GM18951 (cell line): ENCODE measurements around the gene TSPAN33.
"Not testable (repeated sequence)": the region's sequence is repeated elsewhere in the genome, so short reads cannot be mapped to it uniquely, and the experiment has no call there.

Source experiments
- POLR2A ChIP-seq: IDR thresholded peaks from 4 replicates; pipeline ENCODE4 v1.6.1; 2011; ENCODE audit warnings: mild to moderate bottlenecking; ENCODE audit not compliant: insufficient read length, insufficient read depth; ENCODE audit errors: extremely low read depth
- in situ Hi-C: fragments of 300-500 bp; cut with MboI; formaldehyde crosslinking; loops from one replicate; pipeline ENCODE4 v1.12.0; 2022; ENCODE audit warnings: low sequenced_read_pairs, mixed read lengths, inconsistent platforms; ENCODE audit not compliant: unreplicated experiment

The TSPAN33 gene

GRCh38 chr7:129197771-129198170 lies 53.3 kb downstream of the TSPAN33 start:
- in situ Hi-C loops, result no loop called here
- no peak for TF ChIP-seq POLR2A

- in situ Hi-C loops, result no loop called here
- TF ChIP-seq POLR2A, result no peak
These were observed 54.9 kb downstream of the TSPAN33 start for GRCh38 chr7:129199406-129199805.

GRCh38 chr7:129202058-129202777 lies 57.7 kb downstream of the TSPAN33 start:
- in situ Hi-C loops, result no loop called here
- no peak for TF ChIP-seq POLR2A

- TF ChIP-seq POLR2A, result no peak
- in situ Hi-C loops, result no loop called here
These were observed 58.7 kb downstream of the TSPAN33 start for GRCh38 chr7:129203050-129203741.

- TF ChIP-seq POLR2A, result no peak
- in situ Hi-C loops, result no loop called here
These were observed 60.8 kb downstream of the TSPAN33 start for GRCh38 chr7:129205126-129205818.

GRCh38 chr7:129205987-129206785 lies 61.7 kb downstream of the TSPAN33 start:
- in situ Hi-C loops, result no loop called here

GRCh38 chr7:129208667-129209066 lies 64.2 kb downstream of the TSPAN33 start:
- TF ChIP-seq POLR2A, result no peak
- in situ Hi-C loops, result no loop called here

More at GRCh38 chr7:129205987-129206785, 61.7 kb downstream of the TSPAN33 start:
- TF ChIP-seq POLR2A, result no peak

- no peak for TF ChIP-seq POLR2A
- in situ Hi-C loops, result no loop called here
These were observed 64.8 kb downstream of the TSPAN33 start for GRCh38 chr7:129209067-129209926.

- TF ChIP-seq POLR2A, result no peak
- in situ Hi-C loops, result no loop called here
These were observed 65.9 kb downstream of the TSPAN33 start for GRCh38 chr7:129210256-129210988.

GRCh38 chr7:129210989-129211312 lies 66.4 kb downstream of the TSPAN33 start:
- in situ Hi-C loops, result no loop called here
- TF ChIP-seq POLR2A, result no peak

GRCh38 chr7:129212126-129212525 lies 67.6 kb downstream of the TSPAN33 start:
- no peak for TF ChIP-seq POLR2A
- in situ Hi-C loops, result no loop called here

GRCh38 chr7:129212596-129212995 lies 68.1 kb downstream of the TSPAN33 start:
- in situ Hi-C loops, result no loop called here
- no peak for TF ChIP-seq POLR2A

- in situ Hi-C loops, result no loop called here
- TF ChIP-seq POLR2A, result no peak
These were observed 69.3 kb downstream of the TSPAN33 start for GRCh38 chr7:129213828-129214227.

GRCh38 chr7:129215691-129216090 lies 71.2 kb downstream of the TSPAN33 start:
- in situ Hi-C loops, result not testable (repeated sequence)

- in situ Hi-C loops, result not testable (repeated sequence)
These were observed 71.7 kb downstream of the TSPAN33 start for GRCh38 chr7:129216101-129216715.

GRCh38 chr7:129216821-129217416 lies 72.4 kb downstream of the TSPAN33 start:
- in situ Hi-C loops, result not testable (repeated sequence)
